GM15510 (cell line): ENCODE data around the gene SLCO4A1.

ENCODE experiments used
- POLR2A ChIP-seq: IDR thresholded peaks from 3 replicates; pipeline ENCODE4 v1.6.1; 2011; ENCODE audit warnings: borderline replicate concordance; ENCODE audit not compliant: insufficient read length; ENCODE audit errors: extremely low read depth

SLCO4A1 gene

GRCh38 chr20:62706857-62707256 lies 64.6 kb downstream of the SLCO4A1 start:
- no peak for TF ChIP-seq POLR2A

- TF ChIP-seq POLR2A = no peak
Measured at GRCh38 chr20:62707276-62707920, 65.1 kb downstream of the SLCO4A1 start.

- TF ChIP-seq POLR2A = no peak
Measured at GRCh38 chr20:62707921-62708521, 65.7 kb downstream of the SLCO4A1 start.

- no peak for TF ChIP-seq POLR2A
Measured at GRCh38 chr20:62708591-62709536, 66.6 kb downstream of the SLCO4A1 start, which contains the start of gene NTSR1. NTSR1 (plus strand) TSS chr20:62708836; CDS start chr20:62709208, 372 bp downstream.

GRCh38 chr20:62709537-62709905 lies 67.2 kb downstream of the SLCO4A1 start:
- no peak for TF ChIP-seq POLR2A

GRCh38 chr20:62710221-62710885 lies 68.0 kb downstream of the SLCO4A1 start:
- TF ChIP-seq POLR2A = no peak

GRCh38 chr20:62710886-62711702 lies 68.8 kb downstream of the SLCO4A1 start:
- no peak for TF ChIP-seq POLR2A

GRCh38 chr20:62711703-62712101 lies 69.4 kb downstream of the SLCO4A1 start:
- TF ChIP-seq POLR2A = no peak

- no peak for TF ChIP-seq POLR2A
Measured at GRCh38 chr20:62712606-62713005, 70.3 kb downstream of the SLCO4A1 start.

GRCh38 chr20:62714006-62714405 lies 71.7 kb downstream of the SLCO4A1 start:
- no peak for TF ChIP-seq POLR2A

- no peak for TF ChIP-seq POLR2A
Measured at GRCh38 chr20:62714799-62715198, 72.5 kb downstream of the SLCO4A1 start.

- no peak for TF ChIP-seq POLR2A
Measured at GRCh38 chr20:62715201-62715600, 72.9 kb downstream of the SLCO4A1 start.

- no peak for TF ChIP-seq POLR2A
Measured at GRCh38 chr20:62716198-62716940, 74.1 kb downstream of the SLCO4A1 start.
